Stimulated activated naive CD8-positive, alpha-beta T cell treated with anti-CD3 and anti-CD28 coated beads, Interleukin-15, Interleukin-2, amounts not matched to agents 100 ng/mL and 50 ng/mL, for 24 hours (primary cell): ENCODE data around the gene SLC5A2.
"Not testable (repeated sequence)": the region's sequence is repeated elsewhere in the genome, so short reads cannot be mapped to it uniquely, and the experiment has no call there.

Experiments used
- H3K27ac Mint-ChIP-seq: one replicate; pipeline ENCODE4 v1.8.0; 2021; ENCODE audit warnings: mild to moderate bottlenecking, mixed read lengths
- H3K27me3 Mint-ChIP-seq: one replicate; pipeline ENCODE4 v1.8.0; 2021; ENCODE audit warnings: mixed read lengths
- H3K36me3 Mint-ChIP-seq: one replicate; pipeline ENCODE4 v1.8.0; 2021; ENCODE audit warnings: low read depth, mixed read lengths
- H3K4me1 Mint-ChIP-seq: one replicate; pipeline ENCODE4 v1.8.0; 2021; ENCODE audit warnings: low read depth, mixed read lengths
- H3K4me3 Mint-ChIP-seq: one replicate; pipeline ENCODE4 v1.8.0; 2021; ENCODE audit warnings: mild to moderate bottlenecking, mixed read lengths
- H3K9me3 Mint-ChIP-seq: one replicate; pipeline ENCODE4 v1.8.0; 2021; ENCODE audit warnings: mixed read lengths

SLC5A2 gene

GRCh38 chr16:31493506-31494125 is 10.7 kb downstream of the SLC5A2 start:
- H3K9me3 Mint-ChIP-seq: no peaks in the 10 kb centered on the region
- no peaks in the 10 kb centered on the region for H3K4me1 Mint-ChIP-seq
- no peak overlapping the region for H3K27ac Mint-ChIP-seq
- peaks cover 26% of the 10 kb centered on the region for H3K36me3 Mint-ChIP-seq
- H3K4me3 Mint-ChIP-seq: no peak overlapping the region
- H3K27me3 Mint-ChIP-seq: no peaks in the 10 kb centered on the region

GRCh38 chr16:31496670-31497069 is 13.7 kb downstream of the SLC5A2 start:
- H3K9me3 Mint-ChIP-seq: no peaks in the 10 kb centered on the region

GRCh38 chr16:31498493-31498892 is 15.6 kb downstream of the SLC5A2 start:
- Mint-ChIP-seq H3K9me3 (no peaks in the 10 kb centered on the region), H3K4me3 (no peak overlapping the region), H3K27ac (no peak overlapping the region), H3K36me3 (peaks cover 20% of the 10 kb centered on the region), H3K27me3 (no peaks in the 10 kb centered on the region), H3K4me1 (no peaks in the 10 kb centered on the region)

More at GRCh38 chr16:31496670-31497069, 13.7 kb downstream of the SLC5A2 start:
- no peak overlapping the region for H3K4me3 Mint-ChIP-seq
- no peaks in the 10 kb centered on the region for H3K4me1 Mint-ChIP-seq
- no peaks in the 10 kb centered on the region for H3K27me3 Mint-ChIP-seq
- H3K36me3 Mint-ChIP-seq: peaks cover 27% of the 10 kb centered on the region
- no peak overlapping the region for H3K27ac Mint-ChIP-seq

GRCh38 chr16:31499928-31500327 is 17.0 kb downstream of the SLC5A2 start:
- peaks cover 20% of the 10 kb centered on the region for H3K36me3 Mint-ChIP-seq

GRCh38 chr16:31501226-31501965 is 18.5 kb downstream of the SLC5A2 start:
- Mint-ChIP-seq H3K9me3 (no peaks in the 10 kb centered on the region), H3K36me3 (peaks cover 25% of the 10 kb centered on the region), H3K27ac (no peak overlapping the region), H3K27me3 (no peaks in the 10 kb centered on the region), H3K4me1 (peaks cover 21% of the 10 kb centered on the region), H3K4me3 (no peak overlapping the region)

More at GRCh38 chr16:31499928-31500327, 17.0 kb downstream of the SLC5A2 start:
- no peak overlapping the region for H3K4me3 Mint-ChIP-seq
- no peak overlapping the region for H3K27ac Mint-ChIP-seq
- H3K4me1 Mint-ChIP-seq: peaks cover 6% of the 10 kb centered on the region
- H3K9me3 Mint-ChIP-seq: no peaks in the 10 kb centered on the region
- H3K27me3 Mint-ChIP-seq: no peaks in the 10 kb centered on the region

GRCh38 chr16:31501966-31502348 is 19.0 kb downstream of the SLC5A2 start:
- Mint-ChIP-seq H3K4me3 (no peak overlapping the region), H3K27me3 (no peaks in the 10 kb centered on the region), H3K27ac (no peak overlapping the region), H3K4me1 (peaks cover 27% of the 10 kb centered on the region), H3K9me3 (no peaks in the 10 kb centered on the region), H3K36me3 (peaks cover 25% of the 10 kb centered on the region)

GRCh38 chr16:31502981-31503380 is 20.1 kb downstream of the SLC5A2 start:
- Mint-ChIP-seq H3K27ac (no peak overlapping the region), H3K4me3 (no peak overlapping the region), H3K4me1 (peaks cover 34% of the 10 kb centered on the region)

GRCh38 chr16:31503555-31503954 is 20.6 kb downstream of the SLC5A2 start:
- Mint-ChIP-seq H3K36me3 (peaks cover 20% of the 10 kb centered on the region), H3K4me1 (peaks cover 35% of the 10 kb centered on the region)
- H3K9me3 Mint-ChIP-seq: not testable (repeated sequence)

More at GRCh38 chr16:31502981-31503380, 20.1 kb downstream of the SLC5A2 start:
- peaks cover 21% of the 10 kb centered on the region for H3K36me3 Mint-ChIP-seq
- H3K9me3 Mint-ChIP-seq: no peaks in the 10 kb centered on the region
- no peaks in the 10 kb centered on the region for H3K27me3 Mint-ChIP-seq

GRCh38 chr16:31504159-31504558 is 21.2 kb downstream of the SLC5A2 start:
- H3K9me3 Mint-ChIP-seq: no peaks in the 10 kb centered on the region
- H3K4me1 Mint-ChIP-seq: peaks cover 41% of the 10 kb centered on the region
- no peaks in the 10 kb centered on the region for H3K27me3 Mint-ChIP-seq
- no peak overlapping the region for H3K27ac Mint-ChIP-seq
- no peak overlapping the region for H3K4me3 Mint-ChIP-seq
- peaks cover 14% of the 10 kb centered on the region for H3K36me3 Mint-ChIP-seq

More at GRCh38 chr16:31503555-31503954, 20.6 kb downstream of the SLC5A2 start:
- H3K4me3 Mint-ChIP-seq, H3K27me3 Mint-ChIP-seq, H3K27ac Mint-ChIP-seq: not testable (repeated sequence)

- Mint-ChIP-seq H3K27me3 (no peaks in the 10 kb centered on the region), H3K9me3 (no peaks in the 10 kb centered on the region), H3K4me1 (peaks cover 48% of the 10 kb centered on the region), H3K27ac (peak overlapping the region; percentile 49), H3K4me3 (no peak overlapping the region), H3K36me3 (peaks cover 9% of the 10 kb centered on the region)
Observed at GRCh38 chr16:31505483-31505882, 22.6 kb downstream of the SLC5A2 start.

GRCh38 chr16:31507617-31507928 is 24.6 kb downstream of the SLC5A2 start:
- H3K4me3 Mint-ChIP-seq: peak overlapping the region; percentile 92
- H3K36me3 Mint-ChIP-seq: peaks cover 9% of the 10 kb centered on the region
- peaks cover 48% of the 10 kb centered on the region for H3K4me1 Mint-ChIP-seq
- peak overlapping the region; percentile 89 for H3K27ac Mint-ChIP-seq
- no peaks in the 10 kb centered on the region for H3K27me3 Mint-ChIP-seq
- no peaks in the 10 kb centered on the region for H3K9me3 Mint-ChIP-seq

- Mint-ChIP-seq H3K27ac (peak within 1 kb of the TSS; percentile 98), H3K4me3 (peak within 1 kb of the TSS; percentile 92), H3K9me3 (no peaks in the 10 kb centered on the region), H3K4me1 (peaks cover 48% of the 10 kb centered on the region), H3K36me3 (peaks cover 9% of the 10 kb centered on the region), H3K27me3 (no peaks in the 10 kb centered on the region)
Observed at GRCh38 chr16:31507929-31508705, 25.2 kb downstream of the SLC5A2 start, which contains the start of gene RUSF1. Gene RUSF1, minus strand, starts transcription at chr16:31508391. Its CDS starts 18 bp downstream, at chr16:31508373.

GRCh38 chr16:31508706-31509195 is 25.8 kb downstream of the SLC5A2 start:
- H3K36me3 Mint-ChIP-seq: peaks cover 9% of the 10 kb centered on the region
- peaks cover 48% of the 10 kb centered on the region for H3K4me1 Mint-ChIP-seq
- peak overlapping the region; percentile 98 for H3K27ac Mint-ChIP-seq
- H3K9me3 Mint-ChIP-seq: no peaks in the 10 kb centered on the region
- no peaks in the 10 kb centered on the region for H3K27me3 Mint-ChIP-seq
- H3K4me3 Mint-ChIP-seq: peak overlapping the region; percentile 92

- H3K27me3 Mint-ChIP-seq: no peaks in the 10 kb centered on the region
Observed at GRCh38 chr16:31513126-31513525, 30.2 kb downstream of the SLC5A2 start.

GRCh38 chr16:31513884-31514283 is 31.0 kb downstream of the SLC5A2 start:
- H3K36me3 Mint-ChIP-seq: no peaks in the 10 kb centered on the region
- H3K4me1 Mint-ChIP-seq: peaks cover 14% of the 10 kb centered on the region
- H3K9me3 Mint-ChIP-seq: peaks cover 4% of the 10 kb centered on the region
- H3K4me3 Mint-ChIP-seq: no peak overlapping the region
- H3K27me3 Mint-ChIP-seq: no peaks in the 10 kb centered on the region
- no peak overlapping the region for H3K27ac Mint-ChIP-seq

More at GRCh38 chr16:31513126-31513525, 30.2 kb downstream of the SLC5A2 start:
- H3K4me3 Mint-ChIP-seq: no peak overlapping the region
- H3K36me3 Mint-ChIP-seq: no peaks in the 10 kb centered on the region
- H3K4me1 Mint-ChIP-seq: peaks cover 18% of the 10 kb centered on the region
- H3K9me3 Mint-ChIP-seq: peaks cover 4% of the 10 kb centered on the region
- H3K27ac Mint-ChIP-seq: no peak overlapping the region
